ELR (cell line): ENCODE measurements around the gene KCNE4.

Experiments used
- DNase-seq: peaks from one replicate; pipeline ENCODE4 v3.0.0-alpha.2; 2015; ENCODE audit warnings: low read depth

The KCNE4 gene

GRCh38 chr2:223051693-223052289, at the start of gene KCNE4:
TSS of gene KCNE4 (plus strand) at chr2:223052190. CDS start at chr2:223052831, 641 bp downstream.
- DNase-seq = peak; percentile 64

GRCh38 chr2:223003191-223003590, 48.8 kb upstream of the KCNE4 start:
- DNase-seq = no peak

- DNase-seq = peak; percentile 13
These were observed 46.5 kb upstream of the KCNE4 start for GRCh38 chr2:223005496-223005895.

- peak; percentile 32 for DNase-seq
These were observed 44.5 kb upstream of the KCNE4 start for GRCh38 chr2:223007531-223007930.

GRCh38 chr2:223008162-223008561, 43.8 kb upstream of the KCNE4 start:
- peak; percentile 7 for DNase-seq

GRCh38 chr2:223008956-223009355, 43.0 kb upstream of the KCNE4 start:
- no peak for DNase-seq

GRCh38 chr2:223010641-223011040, 41.3 kb upstream of the KCNE4 start:
- peak; percentile 92 for DNase-seq

GRCh38 chr2:223012291-223012690, 39.7 kb upstream of the KCNE4 start:
- no peak for DNase-seq

- DNase-seq = no peak
These were observed 32.5 kb upstream of the KCNE4 start for GRCh38 chr2:223019390-223019930.

GRCh38 chr2:223019987-223020717, 31.8 kb upstream of the KCNE4 start:
- DNase-seq = no peak

GRCh38 chr2:223020971-223021675, 30.9 kb upstream of the KCNE4 start:
- no peak for DNase-seq

- peak; percentile 37 for DNase-seq
These were observed 25.5 kb upstream of the KCNE4 start for GRCh38 chr2:223026357-223027110.

- DNase-seq = peak; percentile 69
These were observed 24.5 kb upstream of the KCNE4 start for GRCh38 chr2:223027442-223027841.

- no peak for DNase-seq
These were observed 22.7 kb upstream of the KCNE4 start for GRCh38 chr2:223029287-223029686.

GRCh38 chr2:223032187-223033142, 19.5 kb upstream of the KCNE4 start:
- DNase-seq = peak; percentile 53

GRCh38 chr2:223034221-223034975, 17.6 kb upstream of the KCNE4 start:
- DNase-seq = no peak

GRCh38 chr2:223036790-223037444, 15.1 kb upstream of the KCNE4 start:
- no peak for DNase-seq

GRCh38 chr2:223037445-223037800, 14.6 kb upstream of the KCNE4 start:
- no peak for DNase-seq

- DNase-seq = no peak
These were observed 12.4 kb upstream of the KCNE4 start for GRCh38 chr2:223039618-223040017.

GRCh38 chr2:223040527-223040926, 11.5 kb upstream of the KCNE4 start:
- no peak for DNase-seq
